ENCODE data around the gene CTSA. TPM values are rescaled to one million over a fixed set of nuclear protein-coding genes. Genes with fewer than 3 reads are reported as not detected.

The CTSA gene
- total and polyA plus RNA-seq, 9 of the 15 experiments (the other 6 are each of a cell fraction or from before 2014, with no cell fraction given) = 8.8 to 61.7 (median 28.3) TPM

DNA sequence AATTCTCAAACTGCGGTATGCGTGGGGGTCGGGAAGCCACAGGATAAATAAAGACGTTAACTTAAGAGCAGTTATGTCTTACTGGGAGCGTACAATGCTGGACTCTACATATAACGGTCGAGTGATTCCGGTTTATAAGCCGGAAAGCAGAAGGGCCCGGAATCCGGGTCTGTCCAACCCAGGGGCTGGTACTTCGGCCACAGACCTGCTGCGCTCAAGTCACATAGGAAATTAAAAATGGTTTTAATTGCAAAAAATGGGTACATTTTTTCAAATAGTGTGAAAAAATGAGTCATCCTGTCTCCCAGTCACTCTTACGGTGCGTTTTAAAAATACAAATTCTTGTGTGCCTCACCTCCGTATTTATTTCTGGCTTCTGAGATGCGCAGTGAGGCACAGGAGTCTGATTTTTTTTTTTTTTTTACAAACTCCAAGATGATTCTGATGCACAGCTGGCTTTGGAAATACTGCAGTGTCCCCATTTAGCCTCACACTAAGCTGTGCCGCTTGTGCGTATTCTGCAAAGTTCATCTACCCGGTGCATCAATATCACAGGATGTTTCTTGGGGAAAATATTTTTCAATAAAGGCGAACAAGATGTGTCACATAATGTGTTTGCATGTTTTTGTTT is 44.4 kb downstream of the CTSA start (continued):
- TF ChIP-seq, protein P1, sequence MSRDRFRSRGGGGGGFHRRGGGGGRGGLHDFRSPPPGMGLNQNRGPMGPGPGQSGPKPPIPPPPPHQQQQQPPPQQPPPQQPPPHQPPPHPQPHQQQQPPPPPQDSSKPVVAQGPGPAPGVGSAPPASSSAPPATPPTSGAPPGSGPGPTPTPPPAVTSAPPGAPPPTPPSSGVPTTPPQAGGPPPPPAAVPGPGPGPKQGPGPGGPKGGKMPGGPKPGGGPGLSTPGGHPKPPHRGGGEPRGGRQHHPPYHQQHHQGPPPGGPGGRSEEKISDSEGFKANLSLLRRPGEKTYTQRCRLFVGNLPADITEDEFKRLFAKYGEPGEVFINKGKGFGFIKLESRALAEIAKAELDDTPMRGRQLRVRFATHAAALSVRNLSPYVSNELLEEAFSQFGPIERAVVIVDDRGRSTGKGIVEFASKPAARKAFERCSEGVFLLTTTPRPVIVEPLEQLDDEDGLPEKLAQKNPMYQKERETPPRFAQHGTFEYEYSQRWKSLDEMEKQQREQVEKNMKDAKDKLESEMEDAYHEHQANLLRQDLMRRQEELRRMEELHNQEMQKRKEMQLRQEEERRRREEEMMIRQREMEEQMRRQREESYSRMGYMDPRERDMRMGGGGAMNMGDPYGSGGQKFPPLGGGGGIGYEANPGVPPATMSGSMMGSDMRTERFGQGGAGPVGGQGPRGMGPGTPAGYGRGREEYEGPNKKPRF (IDR thresholded peaks at IDR 0.05; ENCODE audit: low read depth, low read length) = no peak
- TF ChIP-seq TGIF2 (CRISPR knock-in tag; IDR thresholded peaks at IDR 0.05) (no peak), U2AF1 (optimal IDR thresholded peaks at IDR 0.05; ENCODE audit: low read depth, low read length) (no peak), NCOA1 (IDR thresholded peaks at IDR 0.05; ENCODE audit: low read depth) (peak; percentile 75), MED1 (CRISPR knock-in tag; IDR thresholded peaks at IDR 0.05; ENCODE audit: borderline replicate concordance) (no peak), TBP (optimal IDR thresholded peaks at IDR 0.05; ENCODE audit: low read depth, low read length) (no peak), ZNF561 (CRISPR knock-in tag; conservative IDR thresholded peaks at IDR 0.05) (no peak)
- TF ChIP-seq, protein P2, sequence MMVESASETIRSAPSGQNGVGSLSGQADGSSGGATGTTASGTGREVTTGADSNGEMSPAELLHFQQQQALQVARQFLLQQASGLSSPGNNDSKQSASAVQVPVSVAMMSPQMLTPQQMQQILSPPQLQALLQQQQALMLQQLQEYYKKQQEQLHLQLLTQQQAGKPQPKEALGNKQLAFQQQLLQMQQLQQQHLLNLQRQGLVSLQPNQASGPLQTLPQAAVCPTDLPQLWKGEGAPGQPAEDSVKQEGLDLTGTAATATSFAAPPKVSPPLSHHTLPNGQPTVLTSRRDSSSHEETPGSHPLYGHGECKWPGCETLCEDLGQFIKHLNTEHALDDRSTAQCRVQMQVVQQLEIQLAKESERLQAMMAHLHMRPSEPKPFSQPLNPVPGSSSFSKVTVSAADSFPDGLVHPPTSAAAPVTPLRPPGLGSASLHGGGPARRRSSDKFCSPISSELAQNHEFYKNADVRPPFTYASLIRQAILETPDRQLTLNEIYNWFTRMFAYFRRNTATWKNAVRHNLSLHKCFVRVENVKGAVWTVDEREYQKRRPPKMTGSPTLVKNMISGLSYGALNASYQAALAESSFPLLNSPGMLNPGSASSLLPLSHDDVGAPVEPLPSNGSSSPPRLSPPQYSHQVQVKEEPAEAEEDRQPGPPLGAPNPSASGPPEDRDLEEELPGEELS (CRISPR knock-in tag; IDR thresholded peaks at IDR 0.05; ENCODE audit: borderline replicate concordance) = 0 out of 2 replicates have a peak, but pooled peaks have one; percentile 53

Measured in K562 (cell line).